RWPE2 (cell line): ENCODE results near the gene OR13C3.

ENCODE experiments used
- ATAC-seq: fragments of 200-7000 bp; cut with Tn5 transposase; 3 replicates; pipeline ENCODE4 v1.9.1; 2021; ENCODE audit warnings: low read depth
- DNase-seq: peaks from one replicate; pipeline ENCODE4 v3.0.0-alpha.2; 2020; ENCODE audit warnings: low spot score
- H3K27ac ChIP-seq: fragments of 450-650 bp; 2 replicates; pipeline ENCODE4 v1.5.1; 2017; ENCODE audit warnings: mild to moderate bottlenecking; ENCODE audit not compliant: poor library complexity, severe bottlenecking
- H3K27me3 ChIP-seq: fragments of 250-450 bp; sonication (Bioruptor Pico); 2 replicates; pipeline ENCODE4 v1.5.1; 2021; ENCODE audit warnings: mild to moderate bottlenecking, moderate library complexity; ENCODE audit not compliant: insufficient read depth, poor library complexity, severe bottlenecking
- H3K36me3 ChIP-seq: fragments of 250-450 bp; sonication (Bioruptor Pico); 2 replicates; pipeline ENCODE4 v1.5.1; 2020; ENCODE audit warnings: low read depth, mild to moderate bottlenecking, moderate library complexity
- H3K4me1 ChIP-seq: fragments of 250-450 bp; sonication (Bioruptor Pico); 2 replicates; pipeline ENCODE4 v1.5.1; 2021; ENCODE audit warnings: mild to moderate bottlenecking, moderate library complexity; ENCODE audit not compliant: insufficient read depth, poor library complexity, severe bottlenecking
- H3K4me3 ChIP-seq: fragments of 250-450 bp; sonication (Bioruptor Pico); 2 replicates; pipeline ENCODE4 v1.5.1; 2021; ENCODE audit warnings: mild to moderate bottlenecking, moderate library complexity; ENCODE audit not compliant: severe bottlenecking
- H3K9me3 ChIP-seq: fragments of 250-450 bp; sonication (Bioruptor Pico); 2 replicates; pipeline ENCODE4 v1.5.1; 2021; ENCODE audit warnings: mild to moderate bottlenecking, moderate library complexity; ENCODE audit not compliant: severe bottlenecking
- CTCF ChIP-seq: fragments of 450-650 bp; IDR thresholded peaks from one replicate; pipeline ENCODE4 v1.5.1; 2017; ENCODE audit warnings: mild to moderate bottlenecking, moderate library complexity; ENCODE audit not compliant: poor library complexity, severe bottlenecking

OR13C3 gene

GRCh38 chr9:104536756-104537155 is at the start of gene OR13C3:
TSS of gene OR13C3 (minus strand) at chr9:104536856. CDS start at chr9:104536723, 133 bp downstream.
- Histone ChIP-seq H3K27ac (no peak within 1 kb of the TSS), H3K9me3 (no peaks in the 10 kb centered on the region), H3K27me3 (no peaks in the 10 kb centered on the region), H3K4me3 (no peak within 1 kb of the TSS), H3K4me1 (no peaks in the 10 kb centered on the region), H3K36me3 (no peaks in the 10 kb centered on the region)
- DNase-seq (no peak), ATAC-seq (no peak)
- TF ChIP-seq CTCF = no peak

GRCh38 chr9:104580562-104580961 is 43.9 kb upstream of the OR13C3 start:
- TF ChIP-seq CTCF = no peak
- DNase-seq (no peak), ATAC-seq (no peak)
- Histone ChIP-seq H3K36me3 (no peaks in the 10 kb centered on the region), H3K4me1 (no peaks in the 10 kb centered on the region), H3K27ac (no peak overlapping the region), H3K27me3 (no peaks in the 10 kb centered on the region), H3K9me3 (no peaks in the 10 kb centered on the region), H3K4me3 (no peak overlapping the region)

DNA sequence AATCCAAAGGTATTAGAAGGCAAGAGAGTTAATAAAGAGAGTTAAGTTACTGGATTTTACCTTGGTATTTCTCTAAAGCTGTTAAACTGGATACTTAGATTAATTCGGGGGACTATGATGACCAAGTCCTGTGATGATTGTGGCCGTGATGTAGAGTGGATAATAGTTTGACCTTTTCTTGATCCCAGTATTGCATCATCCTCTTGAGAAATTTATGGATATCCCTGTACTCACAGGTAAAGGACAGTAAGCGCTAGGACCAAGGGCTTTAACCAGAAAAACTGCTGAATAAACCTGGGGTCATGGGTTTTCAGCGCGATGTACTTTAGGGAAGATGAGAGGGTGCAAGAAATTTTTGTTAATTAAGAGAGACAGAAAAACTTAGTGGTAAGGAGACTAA is 40.6 kb upstream of the OR13C3 start:
- no peak for DNase-seq
- no peak for TF ChIP-seq CTCF
- ATAC-seq = no peak
- Histone ChIP-seq H3K27me3 (no peaks in the 10 kb centered on the region), H3K4me3 (no peak overlapping the region), H3K4me1 (no peaks in the 10 kb centered on the region), H3K27ac (no peak overlapping the region), H3K9me3 (no peaks in the 10 kb centered on the region), H3K36me3 (no peaks in the 10 kb centered on the region)

- no peaks in the 10 kb centered on the region for H3K4me1 ChIP-seq
- ATAC-seq (no peak), DNase-seq (no peak)
- H3K4me3 ChIP-seq = no peak overlapping the region
- H3K27ac ChIP-seq = no peak overlapping the region
- no peaks in the 10 kb centered on the region for H3K27me3 ChIP-seq
- H3K36me3 ChIP-seq = no peaks in the 10 kb centered on the region
- TF ChIP-seq CTCF = no peak
- H3K9me3 ChIP-seq = no peaks in the 10 kb centered on the region
Measured at GRCh38 chr9:104575456-104575855, 38.8 kb upstream of the OR13C3 start.

DNA sequence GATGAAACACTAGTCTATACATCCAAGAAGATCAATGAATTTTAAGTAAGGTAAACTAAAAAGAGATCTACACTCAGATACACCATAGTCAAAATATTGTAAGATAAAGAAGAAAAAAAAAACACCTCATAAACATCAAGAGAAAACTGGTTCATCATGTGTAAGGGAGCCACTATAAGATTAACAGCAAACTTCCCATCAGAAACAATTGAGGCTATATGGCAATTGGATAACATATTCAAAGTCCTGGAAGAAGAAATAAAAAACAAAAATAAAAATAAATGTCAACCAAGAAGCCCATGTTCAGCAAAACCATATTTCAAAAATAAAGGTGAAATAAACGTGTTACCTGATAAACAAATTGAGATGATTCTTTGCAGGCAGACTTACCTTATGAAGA is 36.0 kb upstream of the OR13C3 start:
- Histone ChIP-seq H3K4me1 (no peaks in the 10 kb centered on the region), H3K27me3 (no peaks in the 10 kb centered on the region), H3K36me3 (no peaks in the 10 kb centered on the region), H3K27ac (no peak overlapping the region), H3K4me3 (no peak overlapping the region), H3K9me3 (no peaks in the 10 kb centered on the region)
- DNase-seq (no peak), ATAC-seq (no peak)
- no peak for TF ChIP-seq CTCF
